GM12892 (cell line): Measurements from ENCODE around the gene PVALEF.

Experiments
- DNase-seq: peaks from one replicate; pipeline ENCODE4 v3.0.0; 2011; ENCODE audit not compliant: insufficient read length
- FAIRE-seq: peaks from 2 replicates; lab custom pipeline; 2011; peaks lifted over from hg19 to GRCh38; lab: Jason Lieb, UNC
- POLR2A ChIP-seq: IDR thresholded peaks from 2 replicates; pipeline ENCODE4 v1.6.1; 2011; ENCODE audit warnings: low read depth, low read length, control low read depth
- POLR2AphosphoS5 ChIP-seq: IDR thresholded peaks from 2 replicates; pipeline ENCODE4 v1.6.1; 2011; ENCODE audit warnings: low read depth, low read length, control low read depth
- TAF1 ChIP-seq: IDR thresholded peaks from 2 replicates; pipeline ENCODE4 v1.6.1; 2011; ENCODE audit warnings: low read depth, mild to moderate bottlenecking, control low read depth, low read length, borderline replicate concordance

PVALEF gene

DNA sequence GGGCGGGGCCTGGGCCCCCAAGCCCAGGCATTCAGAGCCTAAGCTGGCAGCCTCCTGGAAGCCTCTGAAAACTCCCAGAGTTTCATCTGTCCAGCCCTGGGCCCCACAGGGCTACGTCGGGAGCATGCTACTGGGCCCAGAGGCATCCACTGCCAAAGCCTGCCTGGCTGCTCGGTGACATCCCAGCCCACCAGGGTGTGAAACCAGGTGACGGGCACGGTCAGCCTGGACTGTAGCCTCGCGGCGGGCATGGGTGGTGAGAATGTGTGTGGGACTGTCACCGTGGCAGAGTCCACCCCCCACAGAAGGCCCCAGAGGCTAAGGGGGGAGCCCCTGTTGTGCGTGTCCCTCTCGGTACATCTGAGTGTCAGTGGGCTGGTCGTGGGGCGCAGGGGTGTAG, 26.3 kb downstream of the PVALEF start:
- TF ChIP-seq TAF1 (no peak), POLR2AphosphoS5 (no peak), POLR2A (no peak)
- DNase-seq (no peak), FAIRE-seq (no peak)

- DNase-seq (no peak), FAIRE-seq (no peak)
- no peak for TF ChIP-seq TAF1
- no peak for TF ChIP-seq POLR2AphosphoS5
- TF ChIP-seq POLR2A: no peak
These were observed 27.2 kb downstream of the PVALEF start for GRCh38 chr17:81192386-81193050.

- no peak for FAIRE-seq
- TF ChIP-seq POLR2A (no peak), TAF1 (no peak), POLR2AphosphoS5 (no peak)
- no peak for DNase-seq
These were observed 27.7 kb downstream of the PVALEF start for GRCh38 chr17:81193051-81193410.

DNA sequence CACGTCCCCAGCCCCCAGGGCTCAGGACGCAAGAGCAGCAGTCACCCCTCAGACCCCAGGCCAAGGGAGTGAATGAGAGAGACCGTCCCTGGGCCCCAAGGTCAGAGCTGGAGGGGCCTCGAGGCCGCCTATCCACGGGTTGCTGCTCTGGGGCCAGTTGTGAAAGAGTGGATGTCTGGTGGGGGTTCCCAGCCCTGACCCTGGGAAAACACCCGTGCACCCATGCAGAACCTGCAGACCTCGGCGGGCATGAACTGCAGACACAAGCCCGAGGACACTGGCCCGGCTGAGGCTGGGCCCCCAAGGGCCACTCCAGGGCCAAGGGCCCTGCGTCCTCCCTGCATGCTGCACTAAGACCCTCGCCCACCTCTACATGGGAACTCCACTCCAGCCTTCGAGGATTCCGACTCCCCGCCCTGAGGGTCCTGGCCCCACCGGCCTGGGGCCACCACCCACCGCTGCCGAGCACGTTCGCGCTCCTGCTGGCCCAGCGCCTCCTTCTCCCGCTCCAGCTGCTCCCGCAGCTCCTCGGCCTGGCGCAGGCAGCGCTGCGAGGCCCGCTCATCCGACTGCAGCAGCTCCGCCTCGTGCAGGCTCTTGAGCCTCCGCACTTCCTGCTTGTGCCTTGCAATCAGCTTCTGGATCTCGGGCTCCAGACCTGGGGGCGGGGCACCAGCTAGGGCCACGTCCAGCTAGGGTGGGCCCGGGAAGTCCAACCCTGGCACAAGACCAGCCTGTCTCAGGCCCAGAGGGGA, 28.3 kb downstream of the PVALEF start:
- FAIRE-seq (peak; percentile 36), DNase-seq (no peak)
- TF ChIP-seq POLR2A (no peak), POLR2AphosphoS5 (no peak)

- TF ChIP-seq TAF1 (no peak), POLR2AphosphoS5 (no peak), POLR2A (no peak)
- DNase-seq: no peak
- FAIRE-seq: no peak
These were observed 29.0 kb downstream of the PVALEF start for GRCh38 chr17:81194225-81194760.

GRCh38 chr17:81194941-81195901, 29.9 kb downstream of the PVALEF start:
- DNase-seq (no peak), FAIRE-seq (no peak)
- TF ChIP-seq TAF1: no peak
- no peak for TF ChIP-seq POLR2AphosphoS5
- no peak for TF ChIP-seq POLR2A

DNA sequence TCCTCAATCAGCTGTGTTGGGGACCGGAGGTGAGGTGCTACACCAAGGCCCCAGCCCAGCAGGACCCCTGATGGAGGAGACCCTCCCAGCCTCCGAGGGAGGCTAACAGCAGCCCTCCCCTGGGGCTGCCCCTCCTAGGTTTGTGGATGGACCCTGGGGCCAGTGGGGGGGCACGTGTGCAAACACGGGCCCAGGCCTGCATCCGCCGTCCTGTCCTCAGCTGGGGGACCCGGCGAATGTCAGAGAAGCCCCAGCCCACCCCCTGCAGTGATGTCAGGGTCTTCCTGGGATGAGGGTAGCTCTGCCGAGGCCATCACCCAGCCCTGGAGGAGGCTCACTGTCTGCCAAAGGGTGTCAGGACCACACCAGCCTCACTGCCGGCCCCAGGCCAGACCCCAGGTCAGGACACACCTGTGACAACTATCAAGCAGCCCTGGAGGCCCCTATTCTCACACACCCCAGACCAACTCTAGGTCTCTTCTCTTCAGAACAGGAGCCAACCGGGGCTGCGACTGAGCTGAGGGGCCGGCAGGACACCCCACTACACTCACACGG, 30.7 kb downstream of the PVALEF start:
- TF ChIP-seq POLR2A (no peak), TAF1 (no peak), POLR2AphosphoS5 (no peak)

DNA sequence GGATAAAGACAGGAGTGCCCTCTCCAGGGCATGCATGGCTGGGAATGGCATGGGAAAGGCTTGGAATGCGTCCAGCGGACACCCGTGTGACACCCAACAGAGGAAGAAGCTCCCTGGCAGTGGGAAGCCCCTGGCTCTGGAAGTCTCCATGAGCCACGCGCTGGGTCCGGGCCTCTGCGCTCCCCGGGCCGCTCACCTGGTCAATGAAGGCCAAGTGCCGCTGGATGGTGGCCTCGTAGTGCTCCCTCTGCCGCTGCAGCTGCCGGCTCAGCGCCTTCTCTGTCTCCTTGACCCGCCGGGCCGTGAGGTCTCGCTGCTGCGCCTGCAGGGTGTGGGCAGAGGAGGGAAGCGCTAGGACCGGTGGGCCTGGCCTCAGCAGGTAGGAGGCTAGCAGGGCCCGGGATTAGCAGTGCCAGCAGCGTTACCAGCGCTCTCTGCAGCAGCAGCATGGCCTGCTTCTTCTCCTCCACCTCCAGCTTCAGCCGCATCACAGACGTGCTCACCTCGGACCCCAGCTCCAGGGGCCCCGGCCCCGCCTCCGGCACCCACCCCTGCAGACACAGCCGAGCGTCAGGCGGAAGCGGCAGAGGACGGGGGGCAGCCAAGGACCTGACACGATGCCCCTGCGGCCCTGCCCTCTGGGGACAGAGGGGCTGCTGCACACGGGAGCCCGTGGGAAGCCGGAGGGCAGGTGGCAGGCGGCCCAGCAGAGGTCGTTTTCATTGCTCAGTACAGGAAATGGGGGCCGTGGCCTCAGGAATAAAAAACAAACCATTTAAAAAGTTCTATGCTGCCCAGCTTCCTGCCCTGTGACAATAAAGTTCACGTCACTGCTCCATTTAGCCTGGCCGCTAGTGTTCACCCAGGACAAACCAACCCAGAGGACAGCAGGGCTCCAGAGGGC, 31.4 kb downstream of the PVALEF start:
- FAIRE-seq (no peak), DNase-seq (no peak)
- TF ChIP-seq POLR2AphosphoS5 (no peak), POLR2A (no peak), TAF1 (no peak)

More for the DNA sequence above, 30.7 kb downstream of the PVALEF start:
- DNase-seq (no peak), FAIRE-seq (no peak)

DNA sequence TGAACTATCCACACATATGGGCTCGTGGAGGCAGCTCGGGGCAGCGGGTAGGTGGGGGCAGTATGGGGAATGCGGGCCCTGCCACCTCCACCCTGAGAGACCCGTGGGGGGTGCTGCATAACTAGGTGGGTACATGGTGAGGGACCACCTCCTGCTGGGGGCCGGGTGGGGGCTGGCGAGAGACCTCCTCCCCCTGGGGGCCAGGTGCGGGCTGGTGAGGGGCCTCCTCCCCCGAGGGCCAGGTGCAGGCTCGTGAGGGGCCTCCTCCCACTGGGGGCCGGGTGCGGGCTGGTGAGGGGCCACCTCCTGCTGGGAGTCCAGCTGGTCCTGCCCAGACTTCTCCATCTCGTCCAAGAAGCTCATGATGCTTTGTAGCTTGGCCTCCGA, 32.1 kb downstream of the PVALEF start:
- FAIRE-seq: no peak
- no peak for DNase-seq
- TF ChIP-seq POLR2AphosphoS5: no peak

- FAIRE-seq (no peak), DNase-seq (no peak)
- no peak for TF ChIP-seq POLR2A
- no peak for TF ChIP-seq TAF1
- TF ChIP-seq POLR2AphosphoS5: no peak
These were observed 32.7 kb downstream of the PVALEF start for GRCh38 chr17:81197831-81198490.
